Tibial nerve (tissue), 4 donors: ENCODE measurements around the gene ADPGK.

Experiments
- CTCF ChIP-seq, 5 experiments: fragments of 200-600 bp in 3 of 5; fragments of 450-650 bp in 2 of 5; sonication (generic) in 3 of 5; IDR thresholded peaks; one replicate each; pipeline ENCODE4 v1.5.1; 2016 to 2019; ENCODE audit warnings: antibody characterized with exemption in 5 of 5, mild to moderate bottlenecking in 3 of 5, moderate library complexity in 2 of 5
- EP300 ChIP-seq, 2 donors: sonication (generic); formaldehyde crosslinking; IDR thresholded peaks; one replicate each; pipeline ENCODE4 v1.6.1; 2017; ENCODE audit warnings: antibody characterized with exemption in 2 of 2, mild to moderate bottlenecking in 1 of 2

GRCh38 chr15:72781631-72782030 is 1.9 kb downstream of the ADPGK start:
- no peak for TF ChIP-seq CTCF (IDR thresholded peaks at IDR 0.05)
- TF ChIP-seq EP300 (IDR thresholded peaks at IDR 0.05): no peak
